Superior temporal gyrus (tissue), 1 donor: ENCODE measurements around the gene ABTB1.

Experiments used
- DNase-seq: peaks from one replicate; pipeline ENCODE4 v3.0.0-alpha.2; 2016; ENCODE audit errors: extremely low spot score

ABTB1 gene

DNA sequence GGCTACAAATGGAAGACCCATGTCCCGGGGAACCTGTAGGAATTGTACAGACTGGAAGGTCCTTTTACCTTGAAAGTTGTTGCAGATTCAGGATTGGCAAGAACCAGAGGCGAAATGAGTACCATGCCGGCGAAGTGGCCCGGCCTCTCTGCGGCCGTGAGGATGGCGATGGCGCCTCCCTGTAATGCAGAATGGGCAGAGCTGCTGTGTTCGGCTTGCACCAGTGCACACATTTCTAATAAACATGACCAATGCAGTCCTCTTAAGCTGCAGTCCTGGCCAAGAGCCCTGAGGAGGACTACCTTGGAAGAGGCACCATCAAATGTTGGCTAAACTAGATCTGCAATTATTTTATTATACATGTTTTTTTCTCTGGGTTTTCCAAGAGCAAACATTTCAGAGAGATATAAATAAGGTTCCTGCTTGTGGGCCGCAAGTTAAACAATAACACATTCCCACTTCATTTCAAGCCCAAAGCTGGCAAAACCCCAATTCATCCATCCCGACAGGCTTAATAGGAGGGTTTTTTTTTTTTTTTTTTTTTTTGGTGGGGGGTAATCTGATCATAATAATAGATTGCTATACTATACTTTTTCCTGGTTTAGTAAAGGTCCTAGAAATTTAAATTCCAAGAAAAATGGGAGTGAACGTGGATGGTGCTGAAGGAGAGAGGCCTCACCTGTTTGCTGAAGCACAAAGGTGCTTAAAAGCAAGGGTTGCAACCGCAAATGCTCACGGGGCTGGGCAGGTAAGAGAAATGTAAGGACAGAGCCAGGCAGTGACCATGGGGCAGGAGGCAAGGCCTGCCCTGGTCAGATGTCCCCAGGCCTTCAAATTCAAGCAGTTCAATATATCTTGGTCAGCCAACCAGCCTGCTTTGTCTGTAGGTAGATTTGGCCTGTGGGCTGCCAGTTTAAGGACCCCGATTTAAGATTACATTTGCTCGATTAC is 48.5 kb downstream of the ABTB1 start:
- DNase-seq = no peak

DNA sequence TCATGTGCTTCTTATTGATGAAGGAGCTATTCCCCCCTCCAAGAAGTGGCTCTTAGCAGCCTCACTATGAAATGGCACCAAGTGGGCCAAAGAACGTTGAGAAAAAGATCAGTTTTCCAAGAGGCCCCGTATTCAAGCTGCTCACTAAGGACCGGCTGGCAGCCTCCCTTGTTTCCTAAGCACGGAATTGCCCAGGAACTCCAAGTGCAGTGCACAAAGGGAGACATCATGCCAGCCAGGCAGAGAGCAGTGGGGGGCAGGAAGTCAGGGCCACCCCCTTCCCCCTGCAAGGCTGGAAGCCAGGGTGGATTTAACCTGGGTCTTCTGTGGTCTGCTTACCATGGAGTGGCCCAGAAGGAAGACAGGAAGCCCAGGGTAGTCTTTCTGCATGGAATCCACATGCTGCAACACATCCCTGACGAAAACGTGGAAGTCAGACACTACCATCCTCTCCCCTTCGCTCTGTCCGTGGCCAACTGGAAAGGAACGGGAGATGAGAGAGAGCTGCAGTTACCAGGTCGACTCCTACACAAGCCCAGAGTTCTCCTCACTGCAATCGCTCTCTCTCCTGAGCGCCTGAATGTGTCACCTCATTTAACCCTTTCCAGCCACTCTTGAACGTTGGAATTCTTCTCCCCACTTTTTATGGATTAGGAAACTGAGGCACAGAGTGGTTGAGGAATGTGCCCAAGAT is 49.5 kb downstream of the ABTB1 start:
- DNase-seq = no peak

DNA sequence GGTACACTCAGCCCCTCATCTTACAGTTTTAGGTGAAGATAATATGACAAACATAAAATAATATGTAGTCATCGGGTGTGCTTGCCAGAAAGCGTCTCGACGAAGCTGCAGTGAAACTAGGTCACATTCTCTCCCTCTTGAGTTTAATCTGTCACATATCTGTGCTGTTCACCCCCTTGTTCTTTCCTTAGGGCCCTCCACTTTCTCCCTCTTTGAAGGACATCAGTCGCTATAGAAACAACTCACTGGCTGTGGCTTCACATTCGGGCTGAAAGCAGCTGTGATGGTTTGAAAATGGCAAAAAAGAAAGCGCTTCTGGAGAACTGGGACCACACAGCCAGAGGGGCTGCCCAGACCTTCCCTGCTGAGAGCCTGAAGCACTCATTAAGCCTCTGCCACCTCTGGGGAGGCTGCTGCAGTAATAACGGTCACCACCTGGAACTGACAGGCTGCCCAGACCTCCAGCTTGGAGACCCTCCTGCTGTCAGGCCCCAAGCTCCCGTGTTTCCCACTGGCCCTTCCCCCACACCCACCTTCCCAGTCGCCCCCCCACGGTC is 50.3 kb downstream of the ABTB1 start:
- DNase-seq = no peak

DNA sequence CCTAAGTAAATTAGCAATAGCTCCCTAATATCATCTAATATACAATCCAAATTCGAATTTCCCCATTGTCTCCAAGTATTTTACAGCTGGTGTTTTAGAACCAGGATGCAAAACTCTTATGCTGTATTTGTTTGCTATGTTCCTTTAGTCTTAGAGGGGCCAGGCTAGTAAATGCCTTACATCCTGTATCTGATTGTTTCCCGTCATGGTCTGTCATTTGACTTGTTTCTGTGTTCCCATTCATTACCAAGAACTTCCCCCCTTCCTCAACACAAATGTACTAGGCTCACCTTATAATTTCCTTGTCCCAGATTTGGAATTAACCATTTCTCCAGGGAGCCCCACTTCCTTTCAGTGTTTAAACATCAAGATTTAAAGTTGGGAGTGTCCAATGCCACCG is 54.1 kb downstream of the ABTB1 start:
- no peak for DNase-seq

DNA sequence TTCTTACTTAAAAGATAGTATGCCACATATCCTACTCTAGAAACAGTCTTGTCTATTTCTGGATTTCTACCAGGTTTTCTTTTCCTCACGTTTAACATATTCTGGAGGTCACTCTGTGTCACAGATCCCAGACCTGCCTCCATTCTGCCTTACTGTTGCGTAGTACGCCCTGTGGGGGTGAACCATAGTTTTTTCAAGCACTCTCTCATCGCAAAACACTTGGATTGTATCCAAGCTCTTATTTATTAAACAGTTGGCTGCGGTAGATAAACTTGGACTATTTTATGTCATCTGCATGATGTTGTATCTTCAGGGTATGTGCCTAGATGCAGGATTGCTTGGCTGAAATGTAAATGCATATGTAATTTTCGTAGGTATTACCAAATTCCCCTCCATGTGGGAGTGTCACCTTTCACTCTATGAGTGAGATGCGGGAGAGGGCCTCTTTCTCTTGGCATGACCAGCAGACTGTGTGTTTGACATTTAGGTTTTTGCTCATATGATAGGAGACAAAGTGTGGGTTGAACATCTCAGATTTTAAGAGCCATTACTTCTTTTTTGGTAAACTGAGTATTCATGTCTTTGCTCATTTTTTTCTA is 55.8 kb downstream of the ABTB1 start:
- no peak for DNase-seq

DNA sequence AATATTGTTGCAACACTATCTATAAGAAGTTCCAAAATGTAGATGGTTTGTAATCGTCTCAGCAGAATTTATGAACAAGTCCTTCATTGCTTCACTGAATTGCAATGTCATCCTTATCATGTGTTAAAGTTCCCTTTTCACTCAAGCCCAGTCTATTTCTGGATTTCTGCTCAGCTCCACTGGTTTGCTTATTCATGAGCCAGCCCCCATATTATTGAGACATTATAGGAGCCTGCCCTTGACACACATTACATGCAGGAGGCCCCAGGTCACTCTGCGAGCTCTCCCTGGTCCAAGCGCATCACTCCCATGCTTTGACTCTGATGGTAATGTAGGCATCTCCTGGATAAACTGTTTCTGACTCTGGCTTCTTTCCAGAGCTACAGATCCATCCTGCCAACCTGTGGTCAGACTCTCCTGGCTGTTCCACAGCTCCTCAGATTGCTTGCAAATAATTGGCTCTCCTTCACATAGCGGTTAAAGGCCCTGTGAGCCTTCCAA is 56.9 kb downstream of the ABTB1 start:
- DNase-seq = no peak

DNA sequence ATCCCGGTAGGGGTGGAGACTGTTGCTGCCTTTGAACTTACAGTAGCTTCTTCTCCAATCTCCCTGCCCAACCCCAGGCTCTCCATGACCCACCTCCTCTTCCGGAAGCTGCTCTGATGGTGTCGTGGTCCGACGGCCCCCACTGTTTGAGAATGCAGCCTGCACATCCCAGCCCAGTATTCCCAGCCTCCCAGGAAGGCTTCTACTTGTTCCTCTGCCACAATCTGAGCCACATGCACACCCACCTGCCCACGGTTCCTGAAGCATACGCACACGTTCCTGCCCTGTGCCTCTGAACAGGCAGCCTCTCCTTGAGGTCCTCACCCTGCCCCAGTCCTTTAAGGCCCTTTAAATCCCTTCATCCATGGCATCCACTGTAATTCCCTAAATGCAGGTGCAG is 57.4 kb downstream of the ABTB1 start:
- DNase-seq = no peak
